Measurements from ENCODE around the gene ST6GAL1. TPM values are rescaled to one million over a fixed set of nuclear protein-coding genes. Genes with fewer than 3 reads are reported as not detected.
"Not testable (repeated sequence)": the region's sequence is repeated elsewhere in the genome, so short reads cannot be mapped to it uniquely, and the experiment has no call there.

ST6GAL1 gene
- total RNA-seq, 1 experiment from 2014 or later = 15.6 TPM

DNA sequence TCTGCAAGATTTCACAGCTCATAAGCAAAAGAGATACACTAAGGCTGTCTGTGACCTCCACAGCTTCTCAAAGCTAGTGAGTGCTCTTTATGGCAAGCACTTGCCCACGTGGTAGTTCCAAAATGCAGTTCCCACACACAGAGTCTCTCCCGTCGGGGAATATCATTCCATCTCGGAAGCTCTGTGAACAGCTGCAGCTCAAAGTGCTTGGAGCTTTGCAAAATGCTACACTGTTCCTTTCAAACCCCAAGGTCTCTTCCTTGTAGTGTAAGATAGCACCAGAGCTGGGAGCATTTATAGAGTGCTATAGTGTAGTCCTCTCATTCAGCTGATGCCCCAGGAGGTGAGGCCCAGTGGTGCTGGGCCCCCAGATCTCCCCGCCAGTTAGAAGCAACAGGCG, 36.1 kb downstream of the ST6GAL1 start:
- intact Hi-C loops (cut with micrococcal nuclease) = no loop called here
- BruUV-seq (replicated peaks) = no TSS peak
- no peak overlapping the region for H3K27ac ChIP-seq (ENCODE audit: low read depth, low read length)
- H3K27me3 ChIP-seq (ENCODE audit: insufficient read depth, low read length) = no peaks in the 10 kb centered on the region
- H3K36me3 ChIP-seq (ENCODE audit: control insufficient read depth in 1 of 2, insufficient read depth in 2 of 2, low read length in 2 of 2) = no peaks in the 10 kb centered on the region
- ChIA-PET POLR2A (no interaction called here), CTCF (no interaction called here), RAD21 (ENCODE audit: low non-redundant PET in 1 of 2, low total read pairs in 2 of 2, uncharacterized antibody in 2 of 2, unreplicated experiment in 2 of 2) (no interaction called here)
- no peaks in the 10 kb centered on the region for H3K4me1 ChIP-seq (ENCODE audit: control insufficient read depth in 1 of 2, insufficient read depth in 2 of 2, low read length in 2 of 2)
- no peaks in the 10 kb centered on the region for H4K20me1 ChIP-seq (ENCODE audit: insufficient read depth)
- no peaks in the 10 kb centered on the region for H3K79me2 ChIP-seq (ENCODE audit: insufficient read depth, low read length)
- no peak for DNase-seq (ENCODE audit: low read depth, low spot score)
- H3K9me2 ChIP-seq (ENCODE audit: insufficient read depth) = no peaks in the 10 kb centered on the region
- no peaks in the 10 kb centered on the region for H3K9me3 ChIP-seq (ENCODE audit: control insufficient read depth in 1 of 2, insufficient read depth in 1 of 2, low read depth in 1 of 2, low read length in 2 of 2)
- H3K4me3 ChIP-seq (replicated peaks in 1 of 2; ENCODE audit: low read depth in 1 of 2, low read length in 2 of 2) = no peak overlapping the region
- no peak overlapping the region for H3K4me2 ChIP-seq (ENCODE audit: low read length)
- TF ChIP-seq CBX3 (IDR thresholded peaks at IDR 0.05; ENCODE audit: low read depth) (no peak), YY1 (IDR thresholded peaks at IDR 0.05; ENCODE audit: extremely low read depth, insufficient replicate concordance, low read depth, low read length) (no peak), POLR2AphosphoS5 (IDR thresholded peaks at IDR 0.05; ENCODE audit: low read depth, low read length) (no peak), EZH2phosphoT487 (IDR thresholded peaks at IDR 0.05; ENCODE audit: borderline replicate concordance) (no peak), TCF7L2 (IDR thresholded peaks at IDR 0.05; ENCODE audit: borderline replicate concordance, extremely low read depth, insufficient read depth, insufficient read length) (no peak), ZFX (IDR thresholded peaks at IDR 0.05) (no peak), CEBPB (IDR thresholded peaks at IDR 0.05; ENCODE audit: low read depth) (no peak), REST (IDR thresholded peaks at IDR 0.05; ENCODE audit: low read depth) (no peak), RAD21 (IDR thresholded peaks at IDR 0.05; ENCODE audit: low read depth) (no peak), ATF3 (IDR thresholded peaks at IDR 0.05) (no peak), ELF1 (IDR thresholded peaks at IDR 0.05; ENCODE audit: borderline replicate concordance, low read depth) (no peak), SP1 (IDR thresholded peaks at IDR 0.05; ENCODE audit: low read depth) (no peak), POLR2A (IDR thresholded peaks at IDR 0.05; ENCODE audit: borderline replicate concordance, extremely low read depth, insufficient read depth, insufficient read length) (no peak)
- TF ChIP-seq, protein P1, sequence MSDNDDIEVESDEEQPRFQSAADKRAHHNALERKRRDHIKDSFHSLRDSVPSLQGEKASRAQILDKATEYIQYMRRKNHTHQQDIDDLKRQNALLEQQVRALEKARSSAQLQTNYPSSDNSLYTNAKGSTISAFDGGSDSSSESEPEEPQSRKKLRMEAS (IDR thresholded peaks at IDR 0.05) = no peak
- TF ChIP-seq, protein P2, sequence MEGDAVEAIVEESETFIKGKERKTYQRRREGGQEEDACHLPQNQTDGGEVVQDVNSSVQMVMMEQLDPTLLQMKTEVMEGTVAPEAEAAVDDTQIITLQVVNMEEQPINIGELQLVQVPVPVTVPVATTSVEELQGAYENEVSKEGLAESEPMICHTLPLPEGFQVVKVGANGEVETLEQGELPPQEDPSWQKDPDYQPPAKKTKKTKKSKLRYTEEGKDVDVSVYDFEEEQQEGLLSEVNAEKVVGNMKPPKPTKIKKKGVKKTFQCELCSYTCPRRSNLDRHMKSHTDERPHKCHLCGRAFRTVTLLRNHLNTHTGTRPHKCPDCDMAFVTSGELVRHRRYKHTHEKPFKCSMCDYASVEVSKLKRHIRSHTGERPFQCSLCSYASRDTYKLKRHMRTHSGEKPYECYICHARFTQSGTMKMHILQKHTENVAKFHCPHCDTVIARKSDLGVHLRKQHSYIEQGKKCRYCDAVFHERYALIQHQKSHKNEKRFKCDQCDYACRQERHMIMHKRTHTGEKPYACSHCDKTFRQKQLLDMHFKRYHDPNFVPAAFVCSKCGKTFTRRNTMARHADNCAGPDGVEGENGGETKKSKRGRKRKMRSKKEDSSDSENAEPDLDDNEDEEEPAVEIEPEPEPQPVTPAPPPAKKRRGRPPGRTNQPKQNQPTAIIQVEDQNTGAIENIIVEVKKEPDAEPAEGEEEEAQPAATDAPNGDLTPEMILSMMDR (IDR thresholded peaks at IDR 0.05 in 2 of 3, conservative IDR thresholded peaks at IDR 0.05 in 1 of 3; ENCODE audit: borderline replicate concordance in 1 of 3, insufficient read depth in 1 of 3, low read depth in 2 of 3, low read length in 2 of 3) = no peak
- H3K9ac ChIP-seq (ENCODE audit: low read length) = no peak overlapping the region
- no peak overlapping the region for H2AFZ ChIP-seq (ENCODE audit: low read depth, low read length, poor library complexity, severe bottlenecking)
- no peak for ATAC-seq

GRCh38 chr3:186967236-186967635, 36.9 kb downstream of the ST6GAL1 start:
- BruUV-seq (replicated peaks); H3K79me2 ChIP-seq (ENCODE audit: insufficient read depth, low read length); H3K9me3 ChIP-seq (ENCODE audit: control insufficient read depth in 1 of 2, insufficient read depth in 1 of 2, low read depth in 1 of 2, low read length in 2 of 2); H3K4me2 ChIP-seq (ENCODE audit: low read length); DNase-seq (ENCODE audit: low read depth, low spot score); H3K4me3 ChIP-seq (replicated peaks in 1 of 2; ENCODE audit: low read depth in 1 of 2, low read length in 2 of 2); H2AFZ ChIP-seq (ENCODE audit: low read depth, low read length, poor library complexity, severe bottlenecking); H3K36me3 ChIP-seq (ENCODE audit: control insufficient read depth in 1 of 2, insufficient read depth in 2 of 2, low read length in 2 of 2); H3K9me2 ChIP-seq (ENCODE audit: insufficient read depth); ATAC-seq; H3K4me1 ChIP-seq (ENCODE audit: control insufficient read depth in 1 of 2, insufficient read depth in 2 of 2, low read length in 2 of 2); H4K20me1 ChIP-seq (ENCODE audit: insufficient read depth); H3K27ac ChIP-seq (ENCODE audit: low read depth, low read length); RAD21 ChIA-PET (ENCODE audit: low non-redundant PET in 1 of 2, low total read pairs in 2 of 2, uncharacterized antibody in 2 of 2, unreplicated experiment in 2 of 2); H3K9ac ChIP-seq (ENCODE audit: low read length); POLR2A ChIA-PET; H3K27me3 ChIP-seq (ENCODE audit: insufficient read depth, low read length); CTCF ChIA-PET; intact Hi-C loops (cut with micrococcal nuclease): not testable (repeated sequence)

All from HCT116 (cell line).